Bronchial epithelial cell (primary cell): Measurements from ENCODE around the gene C1orf87. TPM values are rescaled to one million over a fixed set of nuclear protein-coding genes. Genes with fewer than 3 reads are reported as not detected.

ENCODE experiments used
- DNase-seq: peaks from one replicate; pipeline ENCODE4 v3.0.0-alpha.2; 2010; ENCODE audit warnings: low read depth
- FAIRE-seq: peaks from 2 replicates; lab custom pipeline; 2011; peaks lifted over from hg19 to GRCh38; lab: Jason Lieb, UNC
- H3K27me3 ChIP-seq: 2 replicates; pipeline ENCODE4 v1.5.1; 2011; ENCODE audit warnings: low read length; ENCODE audit not compliant: control insufficient read depth, insufficient read depth
- H3K36me3 ChIP-seq: 2 replicates; pipeline ENCODE4 v1.5.1; 2011; ENCODE audit warnings: low read length; ENCODE audit not compliant: control insufficient read depth, insufficient read depth
- H3K4me3 ChIP-seq: 2 replicates; pipeline ENCODE4 v1.5.1; 2011; ENCODE audit warnings: mild to moderate bottlenecking, low read depth, low read length, control low read depth
- CTCF ChIP-seq: IDR thresholded peaks from 2 replicates; pipeline ENCODE4 v1.5.1; 2011; ENCODE audit warnings: mild to moderate bottlenecking, moderate library complexity, low read length, control low read depth, inconsistent platforms; ENCODE audit not compliant: insufficient read depth, severe bottlenecking
- total RNA-seq: library from RNA; depleted of rRNA; stranded (reverse); fragments of >200 nt; gene quantifications from 2 replicates; pipeline ENCODE4 v1.2.1, GENCODE V29; 2014

Gene C1orf87
- total RNA-seq, 1 donor from 2014 or later: not detected

- FAIRE-seq (no peak), DNase-seq (no peak)
- no peak overlapping the region for H3K4me3 ChIP-seq
- no peaks in the 10 kb centered on the region for H3K27me3 ChIP-seq
- H3K36me3 ChIP-seq: no peaks in the 10 kb centered on the region
- TF ChIP-seq CTCF: no peak
These were observed 38.1 kb upstream of the C1orf87 start for GRCh38 chr1:60111716-60112115.

- DNase-seq (no peak), FAIRE-seq (no peak)
- TF ChIP-seq CTCF: no peak
- Histone ChIP-seq H3K27me3 (no peaks in the 10 kb centered on the region), H3K36me3 (no peaks in the 10 kb centered on the region), H3K4me3 (no peak overlapping the region)
These were observed 37.5 kb upstream of the C1orf87 start for GRCh38 chr1:60111118-60111517.

GRCh38 chr1:60108196-60108595 is 34.6 kb upstream of the C1orf87 start:
- Histone ChIP-seq H3K4me3 (no peak overlapping the region), H3K36me3 (no peaks in the 10 kb centered on the region), H3K27me3 (no peaks in the 10 kb centered on the region)
- FAIRE-seq (no peak), DNase-seq (no peak)
- TF ChIP-seq CTCF: no peak

GRCh38 chr1:60103186-60103585 is 29.6 kb upstream of the C1orf87 start:
- FAIRE-seq (no peak), DNase-seq (no peak)
- no peaks in the 10 kb centered on the region for H3K36me3 ChIP-seq
- no peaks in the 10 kb centered on the region for H3K27me3 ChIP-seq
- H3K4me3 ChIP-seq: no peak overlapping the region
- no peak for TF ChIP-seq CTCF

- no peak for DNase-seq
- TF ChIP-seq CTCF: no peak
- no peak for FAIRE-seq
These were observed 28.9 kb upstream of the C1orf87 start for GRCh38 chr1:60102267-60103061.

More at GRCh38 chr1:60102267-60103061, 28.9 kb upstream of the C1orf87 start:
- peaks cover 2% of the 10 kb centered on the region for H3K27me3 ChIP-seq
- H3K4me3 ChIP-seq: no peak overlapping the region
- no peaks in the 10 kb centered on the region for H3K36me3 ChIP-seq
